ENCODE data around the gene DYSF.

Gene DYSF

GRCh38 chr2:71532327-71532726 lies 79.0 kb downstream of the DYSF start:
- Mint-ChIP-seq H3K9me3 (no peaks in the 10 kb centered on the region), H3K27ac (no peak overlapping the region), H3K4me3 (no peak overlapping the region), H3K27me3 (ENCODE audit: low read depth, poor library complexity) (peaks cover 24% of the 10 kb centered on the region), H3K36me3 (ENCODE audit: low read depth) (no peaks in the 10 kb centered on the region), H3K4me1 (peaks cover 10% of the 10 kb centered on the region)
- no peak for DNase-seq
- no peak for TF ChIP-seq CTCF (IDR thresholded peaks at IDR 0.05)

GRCh38 chr2:71534201-71534600 lies 80.8 kb downstream of the DYSF start:
- H3K36me3 Mint-ChIP-seq (ENCODE audit: low read depth) = no peaks in the 10 kb centered on the region
- H3K4me3 Mint-ChIP-seq = no peak overlapping the region
- TF ChIP-seq CTCF (IDR thresholded peaks at IDR 0.05) = no peak
- no peak overlapping the region for H3K27ac Mint-ChIP-seq
- H3K27me3 Mint-ChIP-seq (ENCODE audit: low read depth, poor library complexity) = peaks cover 18% of the 10 kb centered on the region
- H3K9me3 Mint-ChIP-seq = no peaks in the 10 kb centered on the region
- H3K4me1 Mint-ChIP-seq = peaks cover 10% of the 10 kb centered on the region
- no peak for DNase-seq

GRCh38 chr2:71534826-71535225 lies 81.5 kb downstream of the DYSF start:
- no peak for DNase-seq
- peaks cover 10% of the 10 kb centered on the region for H3K4me1 Mint-ChIP-seq
- peaks cover 15% of the 10 kb centered on the region for H3K27me3 Mint-ChIP-seq (ENCODE audit: low read depth, poor library complexity)
- no peak for TF ChIP-seq CTCF (IDR thresholded peaks at IDR 0.05)
- H3K4me3 Mint-ChIP-seq = no peak overlapping the region
- H3K36me3 Mint-ChIP-seq (ENCODE audit: low read depth) = no peaks in the 10 kb centered on the region
- H3K9me3 Mint-ChIP-seq = no peaks in the 10 kb centered on the region
- H3K27ac Mint-ChIP-seq = no peak overlapping the region

- no peak overlapping the region for H3K27ac Mint-ChIP-seq
Observed at GRCh38 chr2:71535526-71535925, 82.2 kb downstream of the DYSF start.

GRCh38 chr2:71536226-71536671 lies 82.9 kb downstream of the DYSF start:
- no peak overlapping the region for H3K4me3 Mint-ChIP-seq
- DNase-seq = no peak
- peaks cover 12% of the 10 kb centered on the region for H3K27me3 Mint-ChIP-seq (ENCODE audit: low read depth, poor library complexity)
- H3K27ac Mint-ChIP-seq = peak overlapping the region; percentile 85
- peaks cover 10% of the 10 kb centered on the region for H3K4me1 Mint-ChIP-seq
- H3K36me3 Mint-ChIP-seq (ENCODE audit: low read depth) = no peaks in the 10 kb centered on the region
- no peak for TF ChIP-seq CTCF (IDR thresholded peaks at IDR 0.05)
- no peaks in the 10 kb centered on the region for H3K9me3 Mint-ChIP-seq

More at GRCh38 chr2:71535526-71535925, 82.2 kb downstream of the DYSF start:
- no peaks in the 10 kb centered on the region for H3K9me3 Mint-ChIP-seq
- no peaks in the 10 kb centered on the region for H3K36me3 Mint-ChIP-seq (ENCODE audit: low read depth)
- H3K4me1 Mint-ChIP-seq = peaks cover 10% of the 10 kb centered on the region
- TF ChIP-seq CTCF (IDR thresholded peaks at IDR 0.05) = no peak
- H3K4me3 Mint-ChIP-seq = no peak overlapping the region
- H3K27me3 Mint-ChIP-seq (ENCODE audit: low read depth, poor library complexity) = peaks cover 15% of the 10 kb centered on the region
- no peak for DNase-seq

GRCh38 chr2:71538241-71538640 lies 84.9 kb downstream of the DYSF start:
- TF ChIP-seq CTCF (IDR thresholded peaks at IDR 0.05) = no peak
- peaks cover 7% of the 10 kb centered on the region for H3K9me3 Mint-ChIP-seq
- H3K36me3 Mint-ChIP-seq (ENCODE audit: low read depth) = no peaks in the 10 kb centered on the region
- no peak overlapping the region for H3K27ac Mint-ChIP-seq
- H3K4me3 Mint-ChIP-seq = no peak overlapping the region
- H3K27me3 Mint-ChIP-seq (ENCODE audit: low read depth, poor library complexity) = peaks cover 9% of the 10 kb centered on the region
- DNase-seq = no peak
- peaks cover 10% of the 10 kb centered on the region for H3K4me1 Mint-ChIP-seq
